Heart right ventricle (tissue), 16 donors: ENCODE data around the gene FAM219B. TPM values are rescaled to one million over a fixed set of nuclear protein-coding genes. Genes with fewer than 3 reads are reported as not detected.

Experiments used
- ATAC-seq, 8 donors: fragments of 200-7000 bp; cut with Tn5 transposase; one replicate each; pipeline ENCODE4 v1.9.1; 2020; ENCODE audit warnings: mild to moderate bottlenecking in 8 of 8, moderate library complexity in 8 of 8, moderate number of reproducible peaks in 1 of 8
- DNase-seq, 2 donors: peaks; one replicate each; pipeline ENCODE4 v3.0.0-alpha.2; 2020
- H3K27ac ChIP-seq, 10 donors: fragments of 200-600 bp; sonication (generic) in 2 of 10; one replicate each; pipeline versions ENCODE4 v1.5.0 to v1.8.0; 2020 to 2022; ENCODE audit warnings: mild to moderate bottlenecking in 3 of 10
- H3K27me3 ChIP-seq, 7 donors: fragments of 200-600 bp; one replicate each; pipeline ENCODE4 v1.8.0; 2021 to 2022; ENCODE audit warnings: mild to moderate bottlenecking in 2 of 7
- H3K36me3 ChIP-seq, 9 donors: fragments of 200-600 bp; sonication (generic) in 1 of 9; one replicate each; pipeline versions ENCODE4 v1.5.0 to v1.8.0; 2020 to 2022; ENCODE audit warnings: mild to moderate bottlenecking in 2 of 9
- H3K4me1 ChIP-seq, 9 donors: fragments of 200-600 bp; sonication (generic) in 1 of 9; one replicate each; pipeline versions ENCODE4 v1.5.0 to v1.8.0; 2020 to 2022; ENCODE audit warnings: mild to moderate bottlenecking in 4 of 9
- H3K4me3 ChIP-seq, 10 donors: fragments of 200-600 bp; sonication (generic) in 2 of 10; one replicate each; pipeline versions ENCODE4 v1.5.0 to v1.8.0; 2020 to 2022; ENCODE audit warnings: mild to moderate bottlenecking in 7 of 10, moderate library complexity in 2 of 10
- H3K9me3 ChIP-seq, 11 donors: fragments of 200-600 bp in 10 of 11; sonication (generic) in 2 of 11; one replicate each; pipeline versions ENCODE4 v1.5.0 to v1.8.0; 2013 to 2022; ENCODE audit warnings: mild to moderate bottlenecking in 2 of 11, control low read depth in 1 of 11, moderate library complexity in 1 of 11
- WGBS, 2 donors: extraction: QIAGEN DNeasy Blood & Tissue Kit; methylation state at CpG; one replicate each; pipeline ENCODE4 v1.1.7; 2013; ENCODE audit warnings: inconsistent platforms in 1 of 2; 5-methylcytosine and 5-hydroxymethylcytosine counted together
- intact Hi-C, 10 donors: fragments of 100-400 bp; cut with DNase I; formaldehyde crosslinking; loops; one replicate each; pipeline versions ENCODE4 v1.11.1 to v1.14.2; 2022
- polyA plus RNA-seq, 2 donors: library from polyadenylated mRNA; stranded (reverse); fragments of 200-250 nt; gene quantifications; one replicate each; pipeline ENCODE4 v1.2.3, GENCODE V29; 2013
- total RNA-seq, 10 donors: library from RNA; stranded (reverse); fragmentation: NEBNext Ultra II Directional in 3 of 10; extraction: Animal tissue kit (Norgen Biotek cat#: 25700) in 3 of 10; gene quantifications; one replicate each; pipeline versions ENCODE4 v1.2.1 to v1.2.4, GENCODE V29; 2021 to 2023
- TF ChIP-seq, protein P1 (sequence below), 9 donors: fragments of 200-600 bp; sonication (generic) in 2 of 9; IDR thresholded peaks; one replicate each; pipeline versions ENCODE4 v1.5.0 to v1.8.0; 2021 to 2022; ENCODE audit warnings: antibody characterized with exemption in 9 of 9, mild to moderate bottlenecking in 5 of 9, moderate library complexity in 1 of 9
- donor health status: Arrhythmogenic right ventricular cardiomyopathy.
- donor health status: ischemic (EF 13 %, LVEDD 7.1; RV severe dilation, severe dysfunction).
- donor health status: healthy with polysubstance abuse.
- donor health status: DM: no; HTN: yes; CAD: no.
- donor health status: DM: no; HTN: no; CAD: no.
- donor health status: ischemic (EF 25% LVEDD 6.9; RV normal size, moderate dysfunction).
- donor health status: ischemic (EF 25% LVEDD 5.7; RV mildly dilated, moderate dysfunction).
- donor health status: healthy.
- donor health status: DM: yes; HTN: yes; CAD: no.
- donor health status: Ischemic cardiomyopathy.
- donor health status: ischemic (EF 35%, LVEDD 5.7; RV mildly dilated, moderate dysfunction).
- donor health status: nonischemic (EF 11% LVEDD 7.7; RV severe dilation, severe dysfunction).
- donor health status: DM: yes; HTN: yes; CAD: no.
- donor health status: PGD.
- donor health status: ischemic (EF 29% LVEDD 5.4; RV normal size, mild dysfunction).
- donor health status: nonischemic (EF 23%, LVEDD 6.1; RV moderate dilation, normal function).

Gene FAM219B
- total and polyA plus RNA-seq, 12 donors = 27.1 to 159 (median 95.9) TPM

DNA sequence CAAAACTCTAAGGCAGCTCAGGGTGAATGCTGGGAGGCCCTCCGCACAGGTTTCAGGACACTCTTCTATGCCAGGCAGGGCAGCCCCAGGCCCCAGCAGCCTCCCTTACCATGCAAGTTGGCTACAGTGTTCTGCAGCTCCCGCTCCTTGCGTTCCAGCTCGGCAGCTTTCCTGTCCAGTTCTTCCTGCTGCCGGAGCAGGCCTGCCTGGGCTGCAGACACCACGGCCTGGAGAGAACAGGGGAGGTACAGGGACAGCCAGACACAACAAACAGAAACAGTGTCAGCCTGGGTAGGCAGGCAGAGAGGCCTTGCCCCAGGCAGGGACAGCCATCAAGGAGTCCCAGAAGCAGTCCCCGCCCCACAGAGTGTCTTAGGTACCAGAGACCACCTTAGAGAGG is 54.7 kb downstream of the FAM219B start:
- no peak overlapping the region for H3K27ac ChIP-seq
- TF ChIP-seq, protein P1, sequence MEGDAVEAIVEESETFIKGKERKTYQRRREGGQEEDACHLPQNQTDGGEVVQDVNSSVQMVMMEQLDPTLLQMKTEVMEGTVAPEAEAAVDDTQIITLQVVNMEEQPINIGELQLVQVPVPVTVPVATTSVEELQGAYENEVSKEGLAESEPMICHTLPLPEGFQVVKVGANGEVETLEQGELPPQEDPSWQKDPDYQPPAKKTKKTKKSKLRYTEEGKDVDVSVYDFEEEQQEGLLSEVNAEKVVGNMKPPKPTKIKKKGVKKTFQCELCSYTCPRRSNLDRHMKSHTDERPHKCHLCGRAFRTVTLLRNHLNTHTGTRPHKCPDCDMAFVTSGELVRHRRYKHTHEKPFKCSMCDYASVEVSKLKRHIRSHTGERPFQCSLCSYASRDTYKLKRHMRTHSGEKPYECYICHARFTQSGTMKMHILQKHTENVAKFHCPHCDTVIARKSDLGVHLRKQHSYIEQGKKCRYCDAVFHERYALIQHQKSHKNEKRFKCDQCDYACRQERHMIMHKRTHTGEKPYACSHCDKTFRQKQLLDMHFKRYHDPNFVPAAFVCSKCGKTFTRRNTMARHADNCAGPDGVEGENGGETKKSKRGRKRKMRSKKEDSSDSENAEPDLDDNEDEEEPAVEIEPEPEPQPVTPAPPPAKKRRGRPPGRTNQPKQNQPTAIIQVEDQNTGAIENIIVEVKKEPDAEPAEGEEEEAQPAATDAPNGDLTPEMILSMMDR (IDR thresholded peaks at IDR 0.05) = no peak
- H3K36me3 ChIP-seq = peaks cover 0 to 85% (median 66%) of the 10 kb centered on the region in 9 donors
- H3K27me3 ChIP-seq = no peaks in the 10 kb centered on the region
- ATAC-seq = no peak
- intact Hi-C loops = no loop called here
- no peak overlapping the region for H3K4me3 ChIP-seq
- no peaks in the 10 kb centered on the region for H3K9me3 ChIP-seq
- 96% methylated on average over 7 of the region's 7 CpGs for WGBS, 2 donors
- peaks cover 0 to 27% (median 13%) of the 10 kb centered on the region in 9 donors for H3K4me1 ChIP-seq
- no peak for DNase-seq

- no peak for DNase-seq
- 99% methylated on average over 4 of the region's 4 CpGs for WGBS, 2 donors
These were observed 56.3 kb downstream of the FAM219B start for GRCh38 chr15:74850393-74850792.

More at GRCh38 chr15:74850393-74850792, 56.3 kb downstream of the FAM219B start:
- H3K9me3 ChIP-seq = no peaks in the 10 kb centered on the region
- intact Hi-C loops = no loop called here
- no peaks in the 10 kb centered on the region for H3K27me3 ChIP-seq
- no peak overlapping the region for H3K27ac ChIP-seq
- ATAC-seq = no peak
- TF ChIP-seq, protein P1 (IDR thresholded peaks at IDR 0.05) = no peak
- H3K4me3 ChIP-seq = no peak overlapping the region
- peaks cover 0 to 14% (median 6%) of the 10 kb centered on the region in 9 donors for H3K4me1 ChIP-seq
- peaks cover 0 to 96% (median 69%) of the 10 kb centered on the region in 9 donors for H3K36me3 ChIP-seq

Other genes starting within 250 kb of the FAM219B start
- gene EDC3, start 210.8 kb downstream of the FAM219B start, total RNA-seq = 10 to 100 TPM; 14.4 to 18.1 (median 15.8) TPM
- gene EDC3, start 210.8 kb downstream of the FAM219B start, polyA plus RNA-seq = 10 to 100 TPM; 10.4 to 11.9 TPM
- under 1 TPM in 6 of 10 donors, not detected in 4; 0.13 to 0.53 (median 0.42) TPM for gene CYP1A1, start 181.3 kb downstream of the FAM219B start, total RNA-seq
- gene CYP1A1, start 181.3 kb downstream of the FAM219B start, polyA plus RNA-seq = under 1 TPM; 0.20 to 0.88 TPM
- gene CYP1A2, start 158.0 kb downstream of the FAM219B start, total RNA-seq = under 1 TPM in 1 of 10 donors, not detected in 9; 0.11 TPM
- gene CYP1A2, start 158.0 kb downstream of the FAM219B start, polyA plus RNA-seq = not detected
- 10 to 100 TPM; 20.3 to 48.6 (median 24.8) TPM for gene CSK, start 124.8 kb downstream of the FAM219B start, total RNA-seq
- gene CSK, start 124.8 kb downstream of the FAM219B start, polyA plus RNA-seq = 10 to 100 TPM; 19.7 to 35.2 TPM
- 10 to 100 TPM in 4 of 10 donors, 1 to 10 TPM in 6; 6.3 to 47.4 (median 9.0) TPM for gene LMAN1L, start 94.0 kb downstream of the FAM219B start, total RNA-seq
- 10 to 100 TPM in 1 of 2 donors, under 1 TPM in 1; 0.03 to 18.4 TPM for gene LMAN1L, start 94.0 kb downstream of the FAM219B start, polyA plus RNA-seq
- gene CPLX3, start 80.2 kb downstream of the FAM219B start, total RNA-seq = 1 to 10 TPM in 7 of 10 donors, under 1 TPM in 2, not detected in 1; 0.64 to 6.1 (median 1.3) TPM
- 10 to 100 TPM in 1 of 2 donors, under 1 TPM in 1; 0.04 to 14.6 TPM for gene CPLX3, start 80.2 kb downstream of the FAM219B start, polyA plus RNA-seq
- gene ULK3, start 63.7 kb downstream of the FAM219B start, total RNA-seq = 10 to 100 TPM; 21.3 to 44.0 (median 24.7) TPM
- gene ULK3, start 63.7 kb downstream of the FAM219B start, polyA plus RNA-seq = 10 to 100 TPM; 22.5 to 56.3 TPM
- 10 to 100 TPM; 28.0 to 64.3 (median 39.1) TPM for gene SCAMP2, start 33.5 kb downstream of the FAM219B start, total RNA-seq
- gene SCAMP2, start 33.5 kb downstream of the FAM219B start, polyA plus RNA-seq = 10 to 100 TPM; 30.9 to 76.7 TPM
- 10 to 100 TPM; 39.3 to 86.4 (median 57.4) TPM for gene MPI, start 16.8 kb downstream of the FAM219B start, total RNA-seq
- 10 to 100 TPM; 24.4 to 34.3 TPM for gene MPI, start 16.8 kb downstream of the FAM219B start, polyA plus RNA-seq
- 1,000 to 10,000 TPM in 9 of 10 donors, 100 to 1,000 TPM in 1; 894 to 1,717 (median 1,286) TPM for gene COX5A, start 31.2 kb upstream of the FAM219B start, total RNA-seq
- 1,000 to 10,000 TPM; 1,114 to 1,728 TPM for gene COX5A, start 31.2 kb upstream of the FAM219B start, polyA plus RNA-seq
- 1 to 10 TPM in 7 of 10 donors, under 1 TPM in 3; 0.83 to 3.0 (median 1.3) TPM for gene RPP25, start 49.9 kb upstream of the FAM219B start, total RNA-seq
- 1 to 10 TPM; 1.8 to 4.6 TPM for gene RPP25, start 49.9 kb upstream of the FAM219B start, polyA plus RNA-seq
- gene SCAMP5, start 88.7 kb upstream of the FAM219B start, total RNA-seq = 1 to 10 TPM in 9 of 10 donors, under 1 TPM in 1; 0.55 to 7.5 (median 3.8) TPM
- gene SCAMP5, start 88.7 kb upstream of the FAM219B start, polyA plus RNA-seq = 1 to 10 TPM in 1 of 2 donors, under 1 TPM in 1; 0.73 to 5.3 TPM
- 10 to 100 TPM in 1 of 10 donors, 1 to 10 TPM in 9; 3.6 to 11.0 (median 5.8) TPM for gene PPCDC, start 116.7 kb upstream of the FAM219B start, total RNA-seq
- gene PPCDC, start 116.7 kb upstream of the FAM219B start, polyA plus RNA-seq = 10 to 100 TPM in 1 of 2 donors, 1 to 10 TPM in 1; 9.9 to 14.6 TPM